Panc1 (cell line): ENCODE data around the gene GRM7. TPM values are rescaled to one million over a fixed set of nuclear protein-coding genes. Genes with fewer than 3 reads are reported as not detected.

Experiments
- ATAC-seq: fragments of 200-7000 bp; cut with Tn5 transposase; 2 replicates; pipeline ENCODE4 v1.9.1; 2020; ENCODE audit warnings: mild to moderate bottlenecking, moderate library complexity
- BruUV-seq: library from RNA; stranded (reverse); fragments of 400-500 nt; replicated peaks from 2 replicates; lab custom pipeline; 2021; lab: Mats Ljungman, UMichigan
- CTCF ChIA-PET: fragments of 300-600 bp; sonication (Branson Sonifier 250); formaldehyde crosslinking; loops from one replicate; lab custom pipeline; 2022; ENCODE audit warnings: antibody characterized with exemption; lab: Charles Lee
- POLR2A ChIA-PET: fragments of 300-600 bp; sonication (Branson Sonifier 250); formaldehyde crosslinking; loops from one replicate; lab custom pipeline; 2022; ENCODE audit warnings: antibody characterized with exemption; lab: Charles Lee
- DNase-seq: peaks from one replicate; pipeline ENCODE4 v3.0.0-alpha.2; 2010; ENCODE audit warnings: low read depth, low spot score
- H3K27ac ChIP-seq: 2 replicates; pipeline ENCODE4 v1.5.1; 2011; ENCODE audit warnings: mild to moderate bottlenecking, low read length, inconsistent platforms
- H3K27me3 ChIP-seq: fragments of 200-500 bp; sonication (Bioruptor generic); 2 replicates; pipeline ENCODE4 v1.6.0; 2014; ENCODE audit warnings: low read length, inconsistent platforms; ENCODE audit not compliant: control insufficient read depth, insufficient read depth
- H3K36me3 ChIP-seq: fragments of 200-500 bp; sonication (Bioruptor generic); 2 replicates; pipeline ENCODE4 v1.5.1; 2014; ENCODE audit warnings: inconsistent platforms, mild to moderate bottlenecking, low read length, moderate library complexity; ENCODE audit not compliant: control insufficient read depth, insufficient read depth
- H3K4me1 ChIP-seq: 2 replicates; pipeline ENCODE4 v1.5.1; 2011; ENCODE audit warnings: inconsistent platforms, mild to moderate bottlenecking, low read length, moderate library complexity; ENCODE audit not compliant: control insufficient read depth, insufficient read depth
- H3K4me3 ChIP-seq, 2 experiments: 2 replicates each; pipeline ENCODE4 v1.5.1; 2011 to 2012; ENCODE audit warnings: low read depth in 2 of 2, low read length in 2 of 2, mild to moderate bottlenecking in 2 of 2, inconsistent platforms in 1 of 2, moderate library complexity in 1 of 2
- H3K9me3 ChIP-seq: fragments of 200-500 bp; sonication (Bioruptor generic); 2 replicates; pipeline ENCODE4 v1.5.1; 2014; ENCODE audit warnings: low read depth, mild to moderate bottlenecking, inconsistent platforms, low read length, moderate library complexity; ENCODE audit not compliant: control insufficient read depth, insufficient read depth
- POLR2AphosphoS5 ChIP-seq: IDR thresholded peaks from 2 replicates; pipeline ENCODE4 v1.6.1; 2012; ENCODE audit warnings: mild to moderate bottlenecking, low read depth, low read length, moderate library complexity
- SIN3A ChIP-seq: IDR thresholded peaks from 2 replicates; pipeline ENCODE4 v1.6.1; 2012; ENCODE audit warnings: low read depth, mild to moderate bottlenecking, low read length, moderate library complexity, borderline replicate concordance; ENCODE audit not compliant: insufficient read depth
- TCF7L2 ChIP-seq: IDR thresholded peaks from 2 replicates; pipeline ENCODE4 v1.6.1; 2011; ENCODE audit warnings: mild to moderate bottlenecking, low read depth, low read length, inconsistent platforms
- in situ Hi-C: cut with HindIII; loops from 2 replicates; pipeline ENCODE4 v1.10.0; 2016; ENCODE audit warnings: low sequenced_read_pairs, low pct_unique_long_range_greater_than_20kb
- intact Hi-C: fragments of 100-400 bp; cut with micrococcal nuclease; formaldehyde crosslinking; loops from one replicate; pipeline ENCODE4 v1.10.0; 2022; ENCODE audit not compliant: unreplicated experiment
- total RNA-seq: library from RNA; stranded (reverse); gene quantifications from one replicate; pipeline ENCODE4 v1.2.1, GENCODE V29; 2021; ENCODE audit not compliant: unreplicated experiment
- TF ChIP-seq, protein P1 (sequence below): fragments of 450-650 bp; IDR thresholded peaks from 2 replicates; pipeline ENCODE4 v1.5.1; 2017; ENCODE audit warnings: mild to moderate bottlenecking
- TF ChIP-seq, protein P2 (sequence below), 2 experiments: IDR thresholded peaks; 2 replicates each; pipeline ENCODE4 v1.6.1; 2011 to 2012; ENCODE audit warnings: low read depth in 2 of 2, control low read depth in 1 of 2, low read length in 1 of 2, mild to moderate bottlenecking in 1 of 2, moderate library complexity in 1 of 2; ENCODE audit not compliant: insufficient read depth in 1 of 2

Gene GRM7
- total RNA-seq, 1 experiment from 2014 or later = not detected

- H3K27me3 ChIP-seq = no peaks in the 10 kb centered on the region
- ChIA-PET POLR2A (no interaction called here), CTCF (no interaction called here)
- intact Hi-C loops = no loop called here
- H3K4me3 ChIP-seq = no peak overlapping the region
- no peaks in the 10 kb centered on the region for H3K9me3 ChIP-seq
- in situ Hi-C loops = no loop called here
- ATAC-seq (no peak), DNase-seq (no peak)
- H3K27ac ChIP-seq = no peak overlapping the region
- TF ChIP-seq SIN3A (no peak), TCF7L2 (no peak), POLR2AphosphoS5 (no peak)
- TF ChIP-seq, protein P1, sequence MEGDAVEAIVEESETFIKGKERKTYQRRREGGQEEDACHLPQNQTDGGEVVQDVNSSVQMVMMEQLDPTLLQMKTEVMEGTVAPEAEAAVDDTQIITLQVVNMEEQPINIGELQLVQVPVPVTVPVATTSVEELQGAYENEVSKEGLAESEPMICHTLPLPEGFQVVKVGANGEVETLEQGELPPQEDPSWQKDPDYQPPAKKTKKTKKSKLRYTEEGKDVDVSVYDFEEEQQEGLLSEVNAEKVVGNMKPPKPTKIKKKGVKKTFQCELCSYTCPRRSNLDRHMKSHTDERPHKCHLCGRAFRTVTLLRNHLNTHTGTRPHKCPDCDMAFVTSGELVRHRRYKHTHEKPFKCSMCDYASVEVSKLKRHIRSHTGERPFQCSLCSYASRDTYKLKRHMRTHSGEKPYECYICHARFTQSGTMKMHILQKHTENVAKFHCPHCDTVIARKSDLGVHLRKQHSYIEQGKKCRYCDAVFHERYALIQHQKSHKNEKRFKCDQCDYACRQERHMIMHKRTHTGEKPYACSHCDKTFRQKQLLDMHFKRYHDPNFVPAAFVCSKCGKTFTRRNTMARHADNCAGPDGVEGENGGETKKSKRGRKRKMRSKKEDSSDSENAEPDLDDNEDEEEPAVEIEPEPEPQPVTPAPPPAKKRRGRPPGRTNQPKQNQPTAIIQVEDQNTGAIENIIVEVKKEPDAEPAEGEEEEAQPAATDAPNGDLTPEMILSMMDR = no peak
- TF ChIP-seq, protein P2, sequence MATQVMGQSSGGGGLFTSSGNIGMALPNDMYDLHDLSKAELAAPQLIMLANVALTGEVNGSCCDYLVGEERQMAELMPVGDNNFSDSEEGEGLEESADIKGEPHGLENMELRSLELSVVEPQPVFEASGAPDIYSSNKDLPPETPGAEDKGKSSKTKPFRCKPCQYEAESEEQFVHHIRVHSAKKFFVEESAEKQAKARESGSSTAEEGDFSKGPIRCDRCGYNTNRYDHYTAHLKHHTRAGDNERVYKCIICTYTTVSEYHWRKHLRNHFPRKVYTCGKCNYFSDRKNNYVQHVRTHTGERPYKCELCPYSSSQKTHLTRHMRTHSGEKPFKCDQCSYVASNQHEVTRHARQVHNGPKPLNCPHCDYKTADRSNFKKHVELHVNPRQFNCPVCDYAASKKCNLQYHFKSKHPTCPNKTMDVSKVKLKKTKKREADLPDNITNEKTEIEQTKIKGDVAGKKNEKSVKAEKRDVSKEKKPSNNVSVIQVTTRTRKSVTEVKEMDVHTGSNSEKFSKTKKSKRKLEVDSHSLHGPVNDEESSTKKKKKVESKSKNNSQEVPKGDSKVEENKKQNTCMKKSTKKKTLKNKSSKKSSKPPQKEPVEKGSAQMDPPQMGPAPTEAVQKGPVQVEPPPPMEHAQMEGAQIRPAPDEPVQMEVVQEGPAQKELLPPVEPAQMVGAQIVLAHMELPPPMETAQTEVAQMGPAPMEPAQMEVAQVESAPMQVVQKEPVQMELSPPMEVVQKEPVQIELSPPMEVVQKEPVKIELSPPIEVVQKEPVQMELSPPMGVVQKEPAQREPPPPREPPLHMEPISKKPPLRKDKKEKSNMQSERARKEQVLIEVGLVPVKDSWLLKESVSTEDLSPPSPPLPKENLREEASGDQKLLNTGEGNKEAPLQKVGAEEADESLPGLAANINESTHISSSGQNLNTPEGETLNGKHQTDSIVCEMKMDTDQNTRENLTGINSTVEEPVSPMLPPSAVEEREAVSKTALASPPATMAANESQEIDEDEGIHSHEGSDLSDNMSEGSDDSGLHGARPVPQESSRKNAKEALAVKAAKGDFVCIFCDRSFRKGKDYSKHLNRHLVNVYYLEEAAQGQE (IDR thresholded peaks at IDR 0.05; ENCODE audit: insufficient read depth in 1 of 2, low read depth in 2 of 2, low read length in 1 of 2) = no peak
- H3K4me1 ChIP-seq = no peaks in the 10 kb centered on the region
- H3K36me3 ChIP-seq = no peaks in the 10 kb centered on the region
- no TSS peak for BruUV-seq
These were observed 201.8 kb downstream of the GRM7 start for GRCh38 chr3:7062714-7063113.

- CTCF ChIA-PET = no interaction called here
- no peak for ATAC-seq
- no peaks in the 10 kb centered on the region for H3K36me3 ChIP-seq
- intact Hi-C loops (no loop called here), in situ Hi-C loops (no loop called here)
- BruUV-seq = no TSS peak
- POLR2A ChIA-PET = no interaction called here
- no peak overlapping the region for H3K27ac ChIP-seq
- no peaks in the 10 kb centered on the region for H3K4me1 ChIP-seq
- TF ChIP-seq POLR2AphosphoS5 = no peak
- no peak for TF ChIP-seq TCF7L2
- no peak for TF ChIP-seq SIN3A
- TF ChIP-seq, protein P2 (IDR thresholded peaks at IDR 0.05; ENCODE audit: insufficient read depth in 1 of 2, low read depth in 2 of 2, low read length in 1 of 2) = no peak
- no peaks in the 10 kb centered on the region for H3K27me3 ChIP-seq
- no peak for DNase-seq
- no peak overlapping the region for H3K4me3 ChIP-seq
- no peaks in the 10 kb centered on the region for H3K9me3 ChIP-seq
These were observed 209.5 kb downstream of the GRM7 start for GRCh38 chr3:7070461-7070860.
